Loucy (cell line): ENCODE results near the gene TOM1L1.

Experiments used
- H2AFZ ChIP-seq: fragments of 200-600 bp; sonication (generic); 2 replicates; pipeline ENCODE4 v1.6.0; 2016; ENCODE audit warnings: antibody characterized with exemption, mild to moderate bottlenecking, low read length, moderate library complexity
- H3F3A ChIP-seq: fragments of 200-600 bp; 2 replicates; pipeline ENCODE4 v1.6.0; 2016; ENCODE audit warnings: antibody characterized with exemption, low read depth, mild to moderate bottlenecking
- H3K27me3 ChIP-seq: fragments of 200-600 bp; sonication (generic); 2 replicates; pipeline ENCODE4 v1.6.1; 2014; ENCODE audit warnings: low read length, mild to moderate bottlenecking; ENCODE audit not compliant: insufficient read depth, poor library complexity, severe bottlenecking
- H3K36me3 ChIP-seq: fragments of 200-600 bp; sonication (generic); 2 replicates; pipeline ENCODE4 v1.6.1; 2016; ENCODE audit warnings: low read length; ENCODE audit not compliant: insufficient read depth
- H3K4me1 ChIP-seq: fragments of 200-600 bp; sonication (generic); 2 replicates; pipeline ENCODE4 v1.5.1; 2014; ENCODE audit warnings: low read length, mild to moderate bottlenecking; ENCODE audit not compliant: insufficient read depth, poor library complexity, severe bottlenecking
- H3K4me2 ChIP-seq: fragments of 200-600 bp; sonication (generic); 2 replicates; pipeline ENCODE4 v1.6.0; 2014; ENCODE audit warnings: antibody characterized with exemption, low read length, low read depth, mild to moderate bottlenecking; ENCODE audit not compliant: poor library complexity, severe bottlenecking
- H3K4me3 ChIP-seq: fragments of 200-600 bp; sonication (generic); 2 replicates; pipeline ENCODE4 v1.5.1; 2014; ENCODE audit warnings: low read length, mild to moderate bottlenecking, mixed read lengths; ENCODE audit not compliant: poor library complexity, severe bottlenecking
- H3K79me2 ChIP-seq: fragments of 200-600 bp; sonication (generic); 2 replicates; pipeline ENCODE4 v1.6.1; 2014; ENCODE audit warnings: low read length; ENCODE audit not compliant: insufficient read depth
- H3K9ac ChIP-seq: fragments of 200-600 bp; sonication (generic); 2 replicates; pipeline ENCODE4 v1.6.0; 2014; ENCODE audit warnings: mild to moderate bottlenecking, low read depth, low read length, moderate library complexity; ENCODE audit not compliant: poor library complexity, severe bottlenecking
- H3K9me2 ChIP-seq: fragments of 200-600 bp; sonication (generic); replicated peaks from 2 replicates; pipeline ENCODE4 v1.6.1; 2016; ENCODE audit warnings: low read depth, low read length, mixed read lengths
- H3K9me3 ChIP-seq: fragments of 200-600 bp; sonication (generic); 2 replicates; pipeline ENCODE4 v1.6.1; 2014; ENCODE audit warnings: mild to moderate bottlenecking, antibody characterized with exemption, low read length, low read depth; ENCODE audit not compliant: insufficient read depth
- H4K20me1 ChIP-seq: fragments of 200-600 bp; sonication (generic); 2 replicates; pipeline ENCODE4 v1.6.0; 2014; ENCODE audit warnings: antibody characterized with exemption, low read length, mild to moderate bottlenecking; ENCODE audit not compliant: insufficient read depth, poor library complexity, severe bottlenecking
- EZH2phosphoT487 ChIP-seq: fragments of 200-600 bp; IDR thresholded peaks from 2 replicates; pipeline ENCODE4 v1.6.1; 2018; ENCODE audit warnings: antibody characterized with exemption, mild to moderate bottlenecking, moderate library complexity, borderline replicate concordance
- TF ChIP-seq, protein P1 (sequence below): fragments of 200-600 bp; sonication (generic); conservative IDR thresholded peaks from 2 replicates; pipeline ENCODE4 v1.5.1; 2014; ENCODE audit warnings: mild to moderate bottlenecking, antibody characterized with exemption, low read length

The TOM1L1 gene

DNA sequence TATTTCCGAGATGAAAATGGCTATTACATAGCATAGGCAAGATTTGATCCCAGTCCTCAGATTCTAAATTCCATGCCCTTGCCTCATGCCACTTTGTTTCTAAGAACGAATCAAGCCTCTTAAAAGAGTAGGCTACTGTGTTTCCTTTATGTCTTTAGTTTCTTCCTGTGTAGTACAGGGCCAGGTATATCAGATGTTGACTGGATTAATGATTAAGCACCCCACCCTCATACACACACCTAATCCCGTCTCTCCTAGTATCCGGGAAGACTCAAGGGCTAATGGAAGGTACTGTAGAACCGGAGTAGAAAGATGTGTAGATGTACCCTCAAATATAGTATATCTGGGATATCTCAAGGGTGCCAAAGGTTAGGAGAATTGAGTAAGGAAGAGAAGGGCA, 6.7 kb downstream of the TOM1L1 start:
- H3K9me3 ChIP-seq: no peaks in the 10 kb centered on the region
- no peaks in the 10 kb centered on the region for H3F3A ChIP-seq
- TF ChIP-seq EZH2phosphoT487: no peak
- TF ChIP-seq, protein P1, sequence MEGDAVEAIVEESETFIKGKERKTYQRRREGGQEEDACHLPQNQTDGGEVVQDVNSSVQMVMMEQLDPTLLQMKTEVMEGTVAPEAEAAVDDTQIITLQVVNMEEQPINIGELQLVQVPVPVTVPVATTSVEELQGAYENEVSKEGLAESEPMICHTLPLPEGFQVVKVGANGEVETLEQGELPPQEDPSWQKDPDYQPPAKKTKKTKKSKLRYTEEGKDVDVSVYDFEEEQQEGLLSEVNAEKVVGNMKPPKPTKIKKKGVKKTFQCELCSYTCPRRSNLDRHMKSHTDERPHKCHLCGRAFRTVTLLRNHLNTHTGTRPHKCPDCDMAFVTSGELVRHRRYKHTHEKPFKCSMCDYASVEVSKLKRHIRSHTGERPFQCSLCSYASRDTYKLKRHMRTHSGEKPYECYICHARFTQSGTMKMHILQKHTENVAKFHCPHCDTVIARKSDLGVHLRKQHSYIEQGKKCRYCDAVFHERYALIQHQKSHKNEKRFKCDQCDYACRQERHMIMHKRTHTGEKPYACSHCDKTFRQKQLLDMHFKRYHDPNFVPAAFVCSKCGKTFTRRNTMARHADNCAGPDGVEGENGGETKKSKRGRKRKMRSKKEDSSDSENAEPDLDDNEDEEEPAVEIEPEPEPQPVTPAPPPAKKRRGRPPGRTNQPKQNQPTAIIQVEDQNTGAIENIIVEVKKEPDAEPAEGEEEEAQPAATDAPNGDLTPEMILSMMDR: no peak
- no peak overlapping the region for H3K4me3 ChIP-seq
- no peak overlapping the region for H2AFZ ChIP-seq
- no peak overlapping the region for H3K9ac ChIP-seq
- no peaks in the 10 kb centered on the region for H3K79me2 ChIP-seq
- H3K36me3 ChIP-seq: no peaks in the 10 kb centered on the region
- H3K9me2 ChIP-seq: no peaks in the 10 kb centered on the region
- H3K27me3 ChIP-seq: no peaks in the 10 kb centered on the region
- no peaks in the 10 kb centered on the region for H3K4me1 ChIP-seq
- no peak overlapping the region for H3K4me2 ChIP-seq
- no peaks in the 10 kb centered on the region for H4K20me1 ChIP-seq

DNA sequence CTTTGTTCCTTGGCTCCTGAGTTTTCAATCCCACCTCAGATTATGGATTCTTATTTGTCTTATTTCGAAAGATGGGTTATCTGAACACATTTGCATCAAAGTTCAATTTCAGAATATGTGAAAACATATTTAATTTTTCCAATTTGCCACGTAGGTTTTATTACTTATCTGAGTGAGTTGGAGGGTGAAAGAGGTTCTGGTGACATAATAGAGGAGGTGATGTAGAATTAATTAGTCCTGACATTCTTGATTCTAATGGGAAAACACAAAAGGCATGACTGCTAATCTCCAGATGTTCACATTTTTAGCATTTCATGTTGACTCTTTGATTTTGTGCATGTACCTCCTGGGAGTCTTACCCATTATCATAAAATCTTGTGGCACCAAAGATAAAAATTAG, 9.1 kb downstream of the TOM1L1 start:
- H3K9me2 ChIP-seq: no peaks in the 10 kb centered on the region
- TF ChIP-seq EZH2phosphoT487: no peak
- TF ChIP-seq, protein P1: no peak
- no peaks in the 10 kb centered on the region for H3K36me3 ChIP-seq
- H3K4me3 ChIP-seq: no peak overlapping the region
- H3K9ac ChIP-seq: no peak overlapping the region
- H3K79me2 ChIP-seq: no peaks in the 10 kb centered on the region
- no peaks in the 10 kb centered on the region for H3F3A ChIP-seq
- no peaks in the 10 kb centered on the region for H4K20me1 ChIP-seq
- H3K4me2 ChIP-seq: no peak overlapping the region
- no peaks in the 10 kb centered on the region for H3K27me3 ChIP-seq
- no peak overlapping the region for H2AFZ ChIP-seq
- no peaks in the 10 kb centered on the region for H3K4me1 ChIP-seq
- H3K9me3 ChIP-seq: no peaks in the 10 kb centered on the region

DNA sequence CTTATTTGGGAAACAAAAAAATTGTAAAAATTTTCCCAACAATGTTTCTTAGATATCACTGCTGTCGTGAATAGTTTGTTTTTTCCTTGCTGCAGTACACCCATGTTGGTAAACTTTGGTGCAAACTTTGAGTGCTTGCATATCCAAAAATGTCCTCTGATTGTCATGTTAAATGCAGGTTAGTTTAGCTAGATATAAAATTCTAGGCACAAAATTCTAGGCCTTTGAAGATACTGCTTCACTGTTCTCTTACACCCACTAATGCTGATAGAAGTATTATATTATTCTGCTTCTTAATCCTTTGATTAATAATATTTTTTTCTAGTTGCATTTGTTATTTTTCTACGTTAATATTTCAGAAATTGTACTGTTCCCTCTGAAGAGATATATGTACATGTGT, 16.1 kb downstream of the TOM1L1 start:
- TF ChIP-seq, protein P1: no peak
- TF ChIP-seq EZH2phosphoT487: no peak
- Histone ChIP-seq H3K4me2 (no peak overlapping the region), H3K4me1 (no peaks in the 10 kb centered on the region), H2AFZ (no peak overlapping the region), H3K27me3 (no peaks in the 10 kb centered on the region), H4K20me1 (no peaks in the 10 kb centered on the region), H3F3A (no peaks in the 10 kb centered on the region), H3K4me3 (no peak overlapping the region), H3K9me3 (no peaks in the 10 kb centered on the region), H3K79me2 (no peaks in the 10 kb centered on the region), H3K9ac (no peak overlapping the region), H3K9me2 (no peaks in the 10 kb centered on the region), H3K36me3 (no peaks in the 10 kb centered on the region)
